Panc1 (cell line): ENCODE measurements around the gene GDI2. TPM values are rescaled to one million over a fixed set of nuclear protein-coding genes. Genes with fewer than 3 reads are reported as not detected.

Experiments used
- ATAC-seq: fragments of 200-7000 bp; cut with Tn5 transposase; 2 replicates; pipeline ENCODE4 v1.9.1; 2020; ENCODE audit warnings: mild to moderate bottlenecking, moderate library complexity
- BruUV-seq: library from RNA; stranded (reverse); fragments of 400-500 nt; replicated peaks from 2 replicates; lab custom pipeline; 2021; lab: Mats Ljungman, UMichigan
- CTCF ChIA-PET: fragments of 300-600 bp; sonication (Branson Sonifier 250); formaldehyde crosslinking; loops from one replicate; lab custom pipeline; 2022; ENCODE audit warnings: antibody characterized with exemption; lab: Charles Lee
- POLR2A ChIA-PET: fragments of 300-600 bp; sonication (Branson Sonifier 250); formaldehyde crosslinking; loops from one replicate; lab custom pipeline; 2022; ENCODE audit warnings: antibody characterized with exemption; lab: Charles Lee
- DNase-seq: peaks from one replicate; pipeline ENCODE4 v3.0.0-alpha.2; 2010; ENCODE audit warnings: low read depth, low spot score
- H3K27ac ChIP-seq: 2 replicates; pipeline ENCODE4 v1.5.1; 2011; ENCODE audit warnings: mild to moderate bottlenecking, low read length, inconsistent platforms
- H3K27me3 ChIP-seq: fragments of 200-500 bp; sonication (Bioruptor generic); 2 replicates; pipeline ENCODE4 v1.6.0; 2014; ENCODE audit warnings: low read length, inconsistent platforms; ENCODE audit not compliant: control insufficient read depth, insufficient read depth
- H3K36me3 ChIP-seq: fragments of 200-500 bp; sonication (Bioruptor generic); 2 replicates; pipeline ENCODE4 v1.5.1; 2014; ENCODE audit warnings: inconsistent platforms, mild to moderate bottlenecking, low read length, moderate library complexity; ENCODE audit not compliant: control insufficient read depth, insufficient read depth
- H3K4me1 ChIP-seq: 2 replicates; pipeline ENCODE4 v1.5.1; 2011; ENCODE audit warnings: inconsistent platforms, mild to moderate bottlenecking, low read length, moderate library complexity; ENCODE audit not compliant: control insufficient read depth, insufficient read depth
- H3K4me3 ChIP-seq, 2 experiments: 2 replicates each; pipeline ENCODE4 v1.5.1; 2011 to 2012; ENCODE audit warnings: low read depth in 2 of 2, low read length in 2 of 2, mild to moderate bottlenecking in 2 of 2, inconsistent platforms in 1 of 2, moderate library complexity in 1 of 2
- H3K9me3 ChIP-seq: fragments of 200-500 bp; sonication (Bioruptor generic); 2 replicates; pipeline ENCODE4 v1.5.1; 2014; ENCODE audit warnings: low read depth, mild to moderate bottlenecking, inconsistent platforms, low read length, moderate library complexity; ENCODE audit not compliant: control insufficient read depth, insufficient read depth
- CTCF ChIP-seq: fragments of 450-650 bp; IDR thresholded peaks from 2 replicates; pipeline ENCODE4 v1.5.1; 2017; ENCODE audit warnings: mild to moderate bottlenecking
- POLR2AphosphoS5 ChIP-seq: IDR thresholded peaks from 2 replicates; pipeline ENCODE4 v1.6.1; 2012; ENCODE audit warnings: mild to moderate bottlenecking, low read depth, low read length, moderate library complexity
- REST ChIP-seq, 2 experiments: IDR thresholded peaks; 2 replicates each; pipeline ENCODE4 v1.6.1; 2011 to 2012; ENCODE audit warnings: low read depth in 2 of 2, control low read depth in 1 of 2, low read length in 1 of 2, mild to moderate bottlenecking in 1 of 2, moderate library complexity in 1 of 2; ENCODE audit not compliant: insufficient read depth in 1 of 2
- SIN3A ChIP-seq: IDR thresholded peaks from 2 replicates; pipeline ENCODE4 v1.6.1; 2012; ENCODE audit warnings: low read depth, mild to moderate bottlenecking, low read length, moderate library complexity, borderline replicate concordance; ENCODE audit not compliant: insufficient read depth
- TCF7L2 ChIP-seq: IDR thresholded peaks from 2 replicates; pipeline ENCODE4 v1.6.1; 2011; ENCODE audit warnings: mild to moderate bottlenecking, low read depth, low read length, inconsistent platforms
- in situ Hi-C: cut with HindIII; loops from 2 replicates; pipeline ENCODE4 v1.10.0; 2016; ENCODE audit warnings: low sequenced_read_pairs, low pct_unique_long_range_greater_than_20kb
- intact Hi-C: fragments of 100-400 bp; cut with micrococcal nuclease; formaldehyde crosslinking; loops from one replicate; pipeline ENCODE4 v1.10.0; 2022; ENCODE audit not compliant: unreplicated experiment
- total RNA-seq: library from RNA; stranded (reverse); gene quantifications from one replicate; pipeline ENCODE4 v1.2.1, GENCODE V29; 2021; ENCODE audit not compliant: unreplicated experiment

The GDI2 gene
- total RNA-seq, 1 experiment from 2014 or later = 130 TPM

GRCh38 chr10:5783300-5783699 is 29.9 kb downstream of the GDI2 start:
- DNase-seq = no peak
- peaks cover 12% of the 10 kb centered on the region for H3K36me3 ChIP-seq
- no peak for ATAC-seq
- intact Hi-C loops (no loop called here), in situ Hi-C loops (no loop called here)
- no peak overlapping the region for H3K4me3 ChIP-seq
- H3K4me1 ChIP-seq = no peaks in the 10 kb centered on the region
- TF ChIP-seq REST (IDR thresholded peaks at IDR 0.05; ENCODE audit: insufficient read depth in 1 of 2, low read depth in 2 of 2, low read length in 1 of 2) = no peak
- no peak for TF ChIP-seq CTCF
- no peak for TF ChIP-seq SIN3A
- no peak for TF ChIP-seq TCF7L2
- TF ChIP-seq POLR2AphosphoS5 = no peak
- no peaks in the 10 kb centered on the region for H3K27me3 ChIP-seq
- H3K27ac ChIP-seq = no peak overlapping the region
- H3K9me3 ChIP-seq = no peaks in the 10 kb centered on the region
- ChIA-PET CTCF (no interaction called here), POLR2A (no interaction called here)
- BruUV-seq = no TSS peak

- H3K36me3 ChIP-seq = peaks cover 12% of the 10 kb centered on the region
- intact Hi-C loops = no loop called here
- no peak for TF ChIP-seq SIN3A
- no peak for TF ChIP-seq CTCF
- TF ChIP-seq TCF7L2 = no peak
- no peak for TF ChIP-seq POLR2AphosphoS5
- TF ChIP-seq REST (IDR thresholded peaks at IDR 0.05; ENCODE audit: insufficient read depth in 1 of 2, low read depth in 2 of 2, low read length in 1 of 2) = no peak
- no TSS peak for BruUV-seq
- H3K4me1 ChIP-seq = no peaks in the 10 kb centered on the region
- POLR2A ChIA-PET = no interaction called here
- DNase-seq (no peak), ATAC-seq (no peak)
- H3K27ac ChIP-seq = no peak overlapping the region
- CTCF ChIA-PET = no interaction called here
- no peak overlapping the region for H3K4me3 ChIP-seq
- H3K9me3 ChIP-seq = no peaks in the 10 kb centered on the region
- in situ Hi-C loops = no loop called here
- H3K27me3 ChIP-seq = no peaks in the 10 kb centered on the region
Measured at GRCh38 chr10:5782174-5782573, 31.1 kb downstream of the GDI2 start.
